ENCODE results near the gene AATK. TPM values are rescaled to one million over a fixed set of nuclear protein-coding genes. Genes with fewer than 3 reads are reported as not detected.

The AATK gene
- total and polyA plus RNA-seq, 3 experiments from 2014 or later, result 0.29 to 0.55 TPM; not detected in 1

DNA sequence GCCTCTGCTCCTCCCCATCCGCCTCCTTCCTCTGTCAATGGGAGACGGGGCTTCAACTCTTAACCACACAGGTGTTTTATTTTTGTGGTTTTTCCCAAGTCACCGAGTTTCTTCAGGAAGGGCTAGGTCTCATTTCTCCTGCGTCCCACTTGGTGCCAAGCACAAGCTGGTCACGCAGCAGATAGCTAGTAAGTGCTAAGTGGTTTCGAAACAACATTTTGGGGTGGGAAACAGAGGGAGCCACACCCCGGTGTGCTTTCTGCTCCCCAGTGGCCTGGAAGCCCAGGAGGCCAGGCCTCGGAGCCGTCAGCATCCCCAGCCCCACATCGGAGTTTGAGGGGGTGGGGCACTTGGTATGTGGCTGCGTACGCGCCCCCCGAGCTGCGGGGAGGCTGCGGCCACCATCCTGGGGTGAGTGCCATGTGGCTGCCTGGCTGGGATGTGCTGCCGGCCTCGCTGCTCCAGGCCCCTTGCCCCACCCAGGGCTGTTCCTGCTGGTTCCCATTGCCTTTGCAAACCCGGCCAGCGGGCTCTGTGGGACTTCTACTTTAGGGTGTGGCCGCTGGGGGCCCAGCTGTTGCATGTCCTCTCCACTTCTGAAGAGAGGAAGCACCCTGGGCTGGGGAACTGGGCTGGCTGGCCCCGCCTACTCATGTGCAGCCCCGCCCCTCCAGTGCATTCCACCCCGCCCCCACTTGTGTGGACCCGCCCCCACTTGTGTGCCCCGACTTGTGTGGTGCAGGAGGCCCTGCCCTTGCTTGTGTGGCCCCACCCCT, 75.5 kb downstream of the AATK start:
- peak in 2 of 5 donors; percentile 18 to 56 for DNase-seq
- CTCF ChIA-PET, result no interaction called here
- H3K27me3 ChIP-seq (ENCODE audit: insufficient read depth, low read length, poor library complexity, severe bottlenecking), result no peaks in the 10 kb centered on the region

GRCh38 chr17:81086789-81087551, 79.1 kb downstream of the AATK start:
- Mint-ChIP-seq H3K27me3 (no peaks in the 10 kb centered on the region), H3K36me3 (peaks cover 0 to 1% (median 0%) of the 10 kb centered on the region in 3 donors), H3K4me3 (no peak overlapping the region), H3K4me1 (peaks cover 0 to 9% (median 8%) of the 10 kb centered on the region in 3 donors), H3K9me3 (no peaks in the 10 kb centered on the region), H3K27ac (peak overlapping the region in 1 of 8 donors; percentile 29)
- no peak overlapping the region for H3K4me3 ChIP-seq (ENCODE audit: low read length)
- H3K9me3 ChIP-seq (ENCODE audit: low read length), result no peaks in the 10 kb centered on the region
- no peaks in the 10 kb centered on the region for H3K4me1 ChIP-seq (ENCODE audit: insufficient read depth, low read length)
- H3K27ac ChIP-seq (ENCODE audit: low read depth, low read length), result no peak overlapping the region
- DNase-seq, result no peak
- ChIA-PET POLR2A (no interaction called here), CTCF (interaction anchor here (1.5 kb wide), 1 partner anchor 54 kb away, joined by 3 read pairs; no protein-coding TSS in a partner anchor)
- H3K27me3 ChIP-seq (ENCODE audit: insufficient read depth, low read length, poor library complexity, severe bottlenecking), result no peaks in the 10 kb centered on the region
- no peaks in the 10 kb centered on the region for H3K36me3 ChIP-seq (ENCODE audit: insufficient read depth, low read length)

More for the DNA sequence above, 75.5 kb downstream of the AATK start:
- Histone ChIP-seq H3K4me3 (ENCODE audit: low read length) (no peak overlapping the region), H3K36me3 (ENCODE audit: insufficient read depth, low read length) (no peaks in the 10 kb centered on the region), H3K9me3 (ENCODE audit: low read length) (no peaks in the 10 kb centered on the region), H3K27ac (ENCODE audit: low read depth, low read length) (no peak overlapping the region), H3K4me1 (ENCODE audit: insufficient read depth, low read length) (peaks cover 20% of the 10 kb centered on the region)
- H3K36me3 Mint-ChIP-seq, result peaks cover 0 to 1% (median 0%) of the 10 kb centered on the region in 3 donors
- peaks cover 13 to 37% (median 28%) of the 10 kb centered on the region in 3 donors for H3K4me1 Mint-ChIP-seq
- no peak overlapping the region for H3K4me3 Mint-ChIP-seq
- peaks cover 0 to 2% of the 10 kb centered on the region in 2 donors for H3K27me3 Mint-ChIP-seq
- H3K9me3 Mint-ChIP-seq, result peaks cover 0 to 2% (median 0%) of the 10 kb centered on the region in 5 donors
- peak overlapping the region in 1 of 8 donors; percentile 50 for H3K27ac Mint-ChIP-seq
- POLR2A ChIA-PET, result no interaction called here

DNA sequence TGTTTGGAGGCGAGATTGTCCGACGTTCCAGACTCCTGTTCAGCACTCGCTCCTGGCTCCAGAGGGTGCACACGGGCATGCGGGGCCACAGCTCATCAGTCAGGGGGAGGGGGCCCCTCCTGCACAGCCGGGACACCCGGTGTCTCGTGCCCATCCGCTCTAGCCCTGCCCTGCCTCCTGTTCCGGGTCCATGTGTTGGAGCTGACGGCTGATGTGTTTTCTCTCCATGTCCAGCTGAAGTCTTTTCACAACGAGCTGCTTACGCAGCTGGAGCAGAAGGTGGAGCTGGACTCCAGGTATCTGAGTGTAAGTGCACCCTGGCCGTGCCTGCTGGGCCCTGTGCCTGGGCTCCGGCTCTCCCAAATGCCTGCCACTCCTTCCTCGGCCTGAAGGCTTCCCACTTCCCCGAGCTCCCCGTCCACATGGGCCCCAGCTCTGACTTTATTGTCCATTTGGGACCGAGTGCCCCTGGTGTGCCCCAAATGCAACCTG, 80.6 kb downstream of the AATK start:
- H3K27me3 Mint-ChIP-seq, result no peaks in the 10 kb centered on the region
- Histone ChIP-seq H3K4me3 (ENCODE audit: low read length) (no peak overlapping the region), H3K36me3 (ENCODE audit: insufficient read depth, low read length) (no peaks in the 10 kb centered on the region), H3K4me1 (ENCODE audit: insufficient read depth, low read length) (no peaks in the 10 kb centered on the region), H3K27me3 (ENCODE audit: insufficient read depth, low read length, poor library complexity, severe bottlenecking) (no peaks in the 10 kb centered on the region), H3K27ac (ENCODE audit: low read depth, low read length) (no peak overlapping the region), H3K9me3 (ENCODE audit: low read length) (no peaks in the 10 kb centered on the region)
- H3K9me3 Mint-ChIP-seq, result no peaks in the 10 kb centered on the region
- no peak overlapping the region for H3K27ac Mint-ChIP-seq
- H3K4me1 Mint-ChIP-seq, result peaks cover 0 to 4% (median 3%) of the 10 kb centered on the region in 3 donors
- no peak for DNase-seq
- ChIA-PET POLR2A (no interaction called here), CTCF (interaction anchor here (0.7 kb wide), 1 partner anchor 9 kb away, joined by 3 read pairs; no protein-coding TSS in a partner anchor)
- H3K4me3 Mint-ChIP-seq, result no peak overlapping the region
- H3K36me3 Mint-ChIP-seq, result peaks cover 0 to 1% (median 0%) of the 10 kb centered on the region in 3 donors

- ChIA-PET CTCF (no interaction called here), POLR2A (no interaction called here)
These were observed 81.2 kb downstream of the AATK start for GRCh38 chr17:81084680-81085419.

DNA sequence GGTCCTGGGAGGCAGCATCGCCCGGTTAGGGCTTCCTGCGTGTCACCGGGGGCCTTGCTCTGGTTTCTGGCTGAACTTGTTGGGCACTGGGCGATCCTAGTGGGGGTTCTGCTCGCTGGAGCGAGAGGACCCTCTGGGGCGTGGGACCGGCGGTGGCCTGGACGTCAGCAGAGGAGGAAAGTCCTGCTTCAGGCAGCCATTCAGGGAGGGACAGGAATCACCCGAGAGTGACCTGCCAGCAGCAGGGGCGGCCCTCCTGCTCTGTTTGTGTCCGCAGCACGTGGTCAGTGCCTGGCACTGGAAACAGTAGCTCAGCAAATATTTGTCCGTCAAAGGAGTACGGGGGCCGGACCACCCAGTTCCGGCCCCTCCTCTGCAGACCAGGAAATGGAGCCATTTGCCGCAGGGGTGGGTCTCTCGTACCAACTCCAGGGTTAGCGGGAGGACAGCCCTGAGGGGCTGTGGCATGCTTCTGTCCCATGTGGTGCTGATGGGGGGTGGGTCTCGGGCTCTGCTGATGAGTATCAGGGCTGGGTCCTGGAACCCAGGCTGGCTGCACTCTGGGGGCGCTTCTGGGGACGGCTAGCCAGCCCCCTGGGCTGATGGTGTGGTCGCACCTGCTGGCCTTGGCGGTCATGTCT, 82.8 kb downstream of the AATK start:
- peaks cover 0 to 1% (median 0%) of the 10 kb centered on the region in 3 donors for H3K36me3 Mint-ChIP-seq
- peaks cover 0 to 2% (median 0%) of the 10 kb centered on the region in 3 donors for H3K4me1 Mint-ChIP-seq
- no peak overlapping the region for H3K27ac ChIP-seq (ENCODE audit: low read depth, low read length)
- no peak overlapping the region for H3K4me3 Mint-ChIP-seq
- H3K4me1 ChIP-seq (ENCODE audit: insufficient read depth, low read length), result no peaks in the 10 kb centered on the region
- H3K27me3 ChIP-seq (ENCODE audit: insufficient read depth, low read length, poor library complexity, severe bottlenecking), result no peaks in the 10 kb centered on the region
- no peak overlapping the region for H3K27ac Mint-ChIP-seq
- DNase-seq, result no peak
- H3K9me3 ChIP-seq (ENCODE audit: low read length), result no peaks in the 10 kb centered on the region
- no peaks in the 10 kb centered on the region for H3K9me3 Mint-ChIP-seq
- ChIA-PET CTCF (no interaction called here), POLR2A (no interaction called here)
- H3K4me3 ChIP-seq (ENCODE audit: low read length), result no peak overlapping the region
- no peaks in the 10 kb centered on the region for H3K36me3 ChIP-seq (ENCODE audit: insufficient read depth, low read length)
- H3K27me3 Mint-ChIP-seq, result no peaks in the 10 kb centered on the region

More at GRCh38 chr17:81084680-81085419, 81.2 kb downstream of the AATK start:
- Histone ChIP-seq H3K27ac (ENCODE audit: low read depth, low read length) (no peak overlapping the region), H3K4me1 (ENCODE audit: insufficient read depth, low read length) (no peaks in the 10 kb centered on the region), H3K4me3 (ENCODE audit: low read length) (no peak overlapping the region), H3K27me3 (ENCODE audit: insufficient read depth, low read length, poor library complexity, severe bottlenecking) (no peaks in the 10 kb centered on the region), H3K36me3 (ENCODE audit: insufficient read depth, low read length) (no peaks in the 10 kb centered on the region), H3K9me3 (ENCODE audit: low read length) (no peaks in the 10 kb centered on the region)
- Mint-ChIP-seq H3K27me3 (no peaks in the 10 kb centered on the region), H3K9me3 (no peaks in the 10 kb centered on the region), H3K4me3 (no peak overlapping the region), H3K36me3 (peaks cover 0 to 1% (median 0%) of the 10 kb centered on the region in 3 donors), H3K4me1 (peaks cover 0 to 2% (median 0%) of the 10 kb centered on the region in 3 donors), H3K27ac (no peak overlapping the region)
- no peak for DNase-seq

DNA sequence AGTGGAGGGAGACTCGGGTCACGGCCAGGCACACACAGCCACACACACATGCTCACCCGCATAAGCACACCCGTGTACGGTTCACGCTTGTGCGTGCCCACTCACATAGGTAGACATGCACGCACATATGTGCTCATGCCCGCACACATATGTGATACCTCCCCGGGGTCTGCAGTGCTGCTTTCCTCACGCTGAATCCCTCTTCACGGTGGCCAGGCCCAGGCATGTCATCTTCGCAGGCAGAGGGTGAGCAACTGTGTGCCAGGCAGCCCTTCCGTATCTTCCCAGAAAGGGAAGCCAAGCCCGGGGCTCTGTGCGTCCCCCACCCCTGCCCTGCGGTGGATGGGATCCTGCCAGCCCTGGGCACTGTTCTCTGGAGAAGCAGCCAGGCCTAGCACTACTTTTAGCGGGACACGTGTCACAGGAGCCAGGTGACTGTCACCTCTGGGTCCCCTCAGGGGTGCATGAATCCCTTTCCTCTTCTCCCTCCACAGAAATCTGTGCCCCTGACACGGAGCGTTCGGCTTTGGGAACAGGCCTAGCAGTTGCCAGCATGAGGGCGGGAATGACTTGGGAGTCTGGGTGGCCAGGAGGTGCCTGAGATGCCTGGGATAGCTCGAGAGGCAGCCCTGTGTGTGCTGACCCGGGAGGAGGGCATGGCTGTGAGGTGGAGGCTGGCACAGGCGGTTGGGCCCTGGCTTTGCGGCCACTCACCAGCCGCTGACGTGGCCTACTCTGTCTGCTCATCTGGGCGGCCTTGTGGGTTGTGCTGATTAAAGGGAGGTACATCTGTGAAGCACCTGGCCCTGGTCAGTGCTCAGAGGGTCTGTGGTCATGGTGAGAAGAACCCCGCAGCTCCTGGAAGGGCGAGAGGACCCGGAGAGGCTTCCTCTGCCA, 83.6 kb downstream of the AATK start:
- Mint-ChIP-seq H3K36me3 (peaks cover 0 to 1% (median 0%) of the 10 kb centered on the region in 3 donors), H3K27ac (no peak overlapping the region), H3K4me1 (no peaks in the 10 kb centered on the region), H3K4me3 (no peak overlapping the region), H3K27me3 (no peaks in the 10 kb centered on the region), H3K9me3 (no peaks in the 10 kb centered on the region)
- H3K36me3 ChIP-seq (ENCODE audit: insufficient read depth, low read length), result no peaks in the 10 kb centered on the region
- DNase-seq, result no peak
- no peaks in the 10 kb centered on the region for H3K9me3 ChIP-seq (ENCODE audit: low read length)
- ChIA-PET POLR2A (no interaction called here), CTCF (no interaction called here)
- H3K27me3 ChIP-seq (ENCODE audit: insufficient read depth, low read length, poor library complexity, severe bottlenecking), result no peaks in the 10 kb centered on the region
- H3K27ac ChIP-seq (ENCODE audit: low read depth, low read length), result no peak overlapping the region
- no peaks in the 10 kb centered on the region for H3K4me1 ChIP-seq (ENCODE audit: insufficient read depth, low read length)
- H3K4me3 ChIP-seq (ENCODE audit: low read length), result no peak overlapping the region

Measured in CD8-positive, alpha-beta memory T cell (primary cell).